PC-3 (cell line): ENCODE data around the gene PHAX.

Experiments used
- CTCF ChIP-seq: fragments of 300-600 bp; sonication (generic); conservative IDR thresholded peaks from 2 replicates; pipeline ENCODE4 v1.5.1; 2017; ENCODE audit warnings: antibody characterized with exemption, low read depth, mild to moderate bottlenecking, low read length
- EZH2phosphoT487 ChIP-seq: fragments of 300-600 bp; sonication (generic); IDR thresholded peaks from 2 replicates; pipeline ENCODE4 v1.6.1; 2018; ENCODE audit warnings: mild to moderate bottlenecking, antibody characterized with exemption, low read length, borderline replicate concordance

- no peak for TF ChIP-seq CTCF
- TF ChIP-seq EZH2phosphoT487 = no peak
These were observed 5.2 kb upstream of the PHAX start for GRCh38 chr5:126595486-126596083.
